HG02840 (cell line): ENCODE measurements around the gene TARS2.

Experiments used
- ATAC-seq: cut with Tn5 transposase; IDR thresholded peaks from one replicate; pipeline ENCODE4 v1.9.1; 2021; ENCODE audit warnings: mild to moderate bottlenecking, moderate library complexity, moderate number of reproducible peaks; ENCODE audit not compliant: unreplicated experiment, low FRiP score

Gene TARS2, protein sequence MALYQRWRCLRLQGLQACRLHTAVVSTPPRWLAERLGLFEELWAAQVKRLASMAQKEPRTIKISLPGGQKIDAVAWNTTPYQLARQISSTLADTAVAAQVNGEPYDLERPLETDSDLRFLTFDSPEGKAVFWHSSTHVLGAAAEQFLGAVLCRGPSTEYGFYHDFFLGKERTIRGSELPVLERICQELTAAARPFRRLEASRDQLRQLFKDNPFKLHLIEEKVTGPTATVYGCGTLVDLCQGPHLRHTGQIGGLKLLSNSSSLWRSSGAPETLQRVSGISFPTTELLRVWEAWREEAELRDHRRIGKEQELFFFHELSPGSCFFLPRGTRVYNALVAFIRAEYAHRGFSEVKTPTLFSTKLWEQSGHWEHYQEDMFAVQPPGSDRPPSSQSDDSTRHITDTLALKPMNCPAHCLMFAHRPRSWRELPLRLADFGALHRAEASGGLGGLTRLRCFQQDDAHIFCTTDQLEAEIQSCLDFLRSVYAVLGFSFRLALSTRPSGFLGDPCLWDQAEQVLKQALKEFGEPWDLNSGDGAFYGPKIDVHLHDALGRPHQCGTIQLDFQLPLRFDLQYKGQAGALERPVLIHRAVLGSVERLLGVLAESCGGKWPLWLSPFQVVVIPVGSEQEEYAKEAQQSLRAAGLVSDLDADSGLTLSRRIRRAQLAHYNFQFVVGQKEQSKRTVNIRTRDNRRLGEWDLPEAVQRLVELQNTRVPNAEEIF

DNA sequence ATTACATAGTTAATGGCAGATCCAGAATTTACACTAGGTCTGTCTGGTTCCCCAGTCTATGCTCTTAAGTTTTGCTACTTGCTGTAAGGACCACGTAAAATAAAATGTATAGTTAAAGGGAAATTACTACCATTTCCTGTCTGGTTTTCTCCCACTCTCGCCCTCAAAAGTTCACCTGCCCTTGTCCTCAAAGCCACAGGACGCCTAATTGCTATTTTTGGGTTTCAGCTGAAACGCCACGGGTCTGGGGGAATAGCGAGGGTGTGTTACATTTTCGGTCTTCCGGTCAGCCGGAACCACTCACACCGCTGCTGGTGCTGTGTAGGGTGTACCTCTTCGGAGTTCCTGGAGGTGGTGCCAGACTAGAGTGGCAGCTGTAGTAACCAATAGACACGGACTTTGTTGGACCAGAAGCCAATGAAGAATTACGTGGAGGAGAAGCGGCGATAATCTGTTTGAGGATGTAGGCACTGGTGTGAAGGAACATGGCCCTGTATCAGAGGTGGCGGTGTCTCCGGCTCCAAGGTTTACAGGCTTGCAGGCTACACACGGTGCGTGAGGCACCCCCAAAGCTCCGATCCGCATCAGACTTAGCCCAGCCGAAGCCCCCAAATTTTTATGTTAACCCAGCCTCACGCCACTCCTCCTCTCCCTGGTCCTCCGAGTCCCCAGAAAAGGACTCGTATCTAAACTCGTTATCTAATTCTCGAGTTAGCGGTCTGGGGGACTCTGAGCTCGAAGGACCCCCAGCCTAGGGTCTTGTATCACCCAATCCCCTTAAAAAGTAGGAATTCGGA lies at the start of gene TARS2:
Gene TARS2 (plus strand): TSS at position 454 of the 797 bp plus-strand sequence. CDS start 32 bp downstream, at position 486.
- peak; percentile 97 for ATAC-seq

DNA sequence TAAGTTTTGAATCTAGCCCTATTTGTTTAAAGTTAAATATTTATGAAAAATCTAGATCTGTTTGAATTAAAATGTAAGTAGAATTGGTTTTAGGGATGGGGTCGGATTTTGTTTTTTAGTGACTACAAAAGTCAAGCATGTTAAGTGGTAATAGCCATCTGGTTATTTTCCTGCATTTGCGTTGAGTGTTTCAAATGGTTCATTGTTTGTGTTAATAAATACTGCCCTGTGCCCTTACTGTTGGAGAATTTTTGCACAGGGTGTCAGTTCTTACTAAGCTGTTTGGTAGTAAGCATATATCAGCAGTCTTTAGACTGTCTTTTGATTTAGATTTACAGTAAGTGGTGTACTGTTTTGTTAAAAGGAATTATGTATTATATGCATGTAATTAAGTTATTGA lies 46.1 kb upstream of the TARS2 start:
- ATAC-seq: no peak

DNA sequence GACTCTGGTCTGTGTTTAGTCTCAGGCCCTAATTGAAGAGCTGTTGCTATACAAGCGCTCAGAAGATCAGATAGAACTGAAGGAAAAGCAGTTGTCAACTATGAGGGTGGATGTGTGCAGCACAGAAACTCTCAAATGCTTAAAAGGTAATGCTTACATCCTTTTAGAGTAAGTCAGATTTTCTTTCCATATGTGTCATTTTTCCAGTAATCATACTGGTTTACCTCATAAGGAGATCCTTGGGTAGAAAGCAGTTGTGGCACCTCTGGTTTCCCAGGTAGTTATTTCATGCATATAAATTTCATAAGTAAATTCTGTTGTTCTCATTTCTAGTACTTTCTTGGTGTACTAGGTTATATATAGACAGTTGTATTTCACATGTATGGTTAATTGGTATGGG lies 43.0 kb upstream of the TARS2 start:
- no peak for ATAC-seq

DNA sequence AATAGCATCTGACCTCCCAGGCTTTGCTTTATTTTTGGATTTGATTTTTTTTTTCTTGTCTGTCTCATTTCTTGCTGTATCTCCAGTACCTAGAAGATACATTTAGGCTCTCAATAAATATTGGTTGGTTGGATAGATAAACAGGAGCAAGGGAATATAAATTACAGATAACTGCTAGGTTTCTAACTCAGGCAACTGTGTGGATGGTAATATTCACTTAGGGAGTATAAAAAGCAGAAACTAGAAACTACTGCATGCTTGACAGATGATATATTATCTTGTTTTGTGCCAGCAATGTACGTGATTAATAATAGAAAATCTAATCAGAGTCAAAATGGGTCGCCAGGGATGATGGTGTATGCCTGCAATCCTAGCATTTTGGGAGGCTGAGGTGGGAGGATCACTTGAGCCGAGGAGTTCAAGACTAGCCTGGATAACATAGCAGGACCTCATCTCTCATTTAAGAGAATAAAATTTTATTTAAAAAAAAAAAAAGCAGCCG lies 31.0 kb upstream of the TARS2 start:
- ATAC-seq: no peak

DNA sequence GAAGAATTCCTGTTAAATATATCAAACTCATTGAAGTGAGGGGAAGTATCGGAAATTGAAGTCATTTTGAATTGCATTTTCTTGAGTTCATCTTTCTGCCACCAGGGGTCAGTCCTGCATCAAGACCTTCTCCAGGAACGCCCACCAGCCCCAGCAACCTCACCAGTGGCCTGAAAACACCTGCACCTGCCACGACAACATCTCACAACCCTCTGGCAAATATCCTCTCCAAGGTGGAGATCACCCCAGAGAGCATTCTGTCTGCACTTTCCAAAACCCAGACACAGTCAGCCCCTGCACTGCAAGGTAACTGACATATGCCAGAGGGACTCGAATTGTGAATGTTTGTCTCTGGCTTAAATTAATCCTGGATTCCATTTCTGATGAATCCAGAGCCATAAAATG lies 22.8 kb upstream of the TARS2 start:
- no peak for ATAC-seq

DNA sequence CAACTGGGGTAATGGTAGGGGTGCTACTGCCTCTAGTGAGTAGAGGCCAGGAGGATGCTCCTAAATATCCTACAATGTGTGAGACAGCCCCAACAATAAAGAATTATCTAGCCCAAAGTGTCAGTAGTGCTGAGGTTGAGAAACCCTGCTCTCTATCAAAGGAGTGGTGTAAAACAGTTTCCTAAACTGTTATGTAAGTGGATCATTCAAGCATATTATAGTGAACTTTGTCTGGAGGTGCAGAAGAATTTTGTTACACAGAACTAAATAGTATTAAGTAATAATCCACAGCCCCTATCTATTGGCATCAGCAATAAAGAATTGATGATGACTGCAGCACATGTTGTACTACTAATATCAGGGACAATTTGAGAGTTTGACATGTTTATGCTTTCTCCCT lies 20.3 kb upstream of the TARS2 start:
- ATAC-seq: no peak

DNA sequence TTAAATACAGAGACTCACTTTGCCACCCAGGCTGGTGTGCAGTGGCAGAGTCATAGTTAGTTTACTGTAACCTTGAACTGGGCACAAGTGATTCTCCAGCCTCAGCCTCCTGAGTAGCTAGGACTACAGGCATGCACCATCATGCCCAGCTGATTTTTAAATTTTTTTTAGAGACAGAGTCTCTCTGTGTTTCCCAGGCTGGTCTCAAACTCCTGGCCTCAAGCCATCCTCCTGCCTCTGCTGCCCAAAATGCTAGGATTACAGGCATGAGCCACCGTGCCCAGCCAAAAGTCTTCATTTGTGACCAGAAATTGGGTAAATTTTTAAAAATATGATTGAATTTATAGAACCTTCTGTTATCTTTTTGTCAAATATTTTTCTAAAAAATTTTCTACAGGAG lies 17.9 kb upstream of the TARS2 start:
- no peak for ATAC-seq

DNA sequence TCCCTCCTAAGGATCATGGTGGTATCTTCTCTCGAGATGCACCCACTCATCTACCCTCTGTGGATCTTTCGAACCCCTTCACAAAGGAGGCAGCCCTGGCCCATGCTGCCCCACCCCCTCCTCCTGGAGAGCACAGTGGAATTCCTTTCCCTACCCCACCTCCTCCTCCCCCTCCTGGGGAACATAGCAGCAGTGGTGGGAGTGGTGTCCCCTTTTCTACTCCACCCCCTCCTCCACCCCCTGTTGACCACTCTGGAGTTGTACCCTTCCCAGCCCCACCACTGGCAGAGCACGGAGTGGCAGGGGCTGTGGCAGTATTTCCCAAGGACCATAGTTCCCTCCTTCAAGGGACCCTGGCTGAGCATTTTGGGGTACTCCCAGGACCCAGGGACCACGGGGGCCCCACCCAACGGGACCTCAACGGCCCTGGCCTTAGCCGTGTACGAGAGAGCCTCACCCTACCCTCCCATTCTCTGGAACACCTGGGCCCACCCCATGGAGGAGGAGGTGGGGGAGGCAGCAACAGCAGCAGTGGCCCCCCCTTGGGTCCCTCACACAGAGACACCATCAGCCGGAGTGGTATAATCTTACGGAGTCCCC lies 14.5 kb upstream of the TARS2 start:
- ATAC-seq: no peak

DNA sequence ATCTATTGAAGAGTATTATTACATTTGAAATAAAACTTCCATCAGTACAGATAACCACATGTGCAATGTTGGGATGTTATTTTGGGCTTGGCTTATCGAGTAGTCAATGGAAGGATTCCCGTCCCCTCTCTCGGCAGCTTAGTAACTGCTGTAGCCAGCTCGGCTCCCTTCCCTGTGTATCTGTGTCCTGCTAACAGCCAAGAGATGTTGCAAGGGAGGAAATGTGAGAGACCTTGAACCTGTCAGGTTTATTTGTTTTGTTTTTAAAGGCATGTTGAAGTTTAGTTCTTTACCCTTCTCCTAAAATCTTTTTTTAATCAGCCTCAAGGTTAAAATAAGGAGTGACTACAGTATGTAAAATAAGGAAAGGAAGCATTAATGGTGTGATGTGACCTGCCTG lies 13.6 kb upstream of the TARS2 start:
- ATAC-seq: no peak

DNA sequence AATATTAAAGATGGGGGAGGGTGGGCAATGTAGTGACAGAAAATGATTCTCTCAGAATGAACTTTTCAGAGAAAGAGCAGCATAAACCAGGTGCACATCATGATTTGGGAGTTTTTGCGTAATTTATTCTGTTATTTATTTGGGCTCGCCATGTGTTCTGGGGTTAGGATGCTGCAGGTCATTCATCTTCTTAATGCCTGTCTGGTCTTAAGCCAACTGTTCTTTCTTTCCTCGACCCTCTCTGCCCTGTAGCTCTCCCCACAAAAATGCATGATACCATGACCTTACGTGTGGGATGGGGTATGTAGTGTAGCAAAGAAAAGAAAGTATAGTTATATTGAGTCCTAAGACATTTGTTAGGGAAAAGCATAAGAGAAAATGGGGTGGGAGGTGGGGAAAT lies 12.3 kb upstream of the TARS2 start:
- ATAC-seq: no peak

DNA sequence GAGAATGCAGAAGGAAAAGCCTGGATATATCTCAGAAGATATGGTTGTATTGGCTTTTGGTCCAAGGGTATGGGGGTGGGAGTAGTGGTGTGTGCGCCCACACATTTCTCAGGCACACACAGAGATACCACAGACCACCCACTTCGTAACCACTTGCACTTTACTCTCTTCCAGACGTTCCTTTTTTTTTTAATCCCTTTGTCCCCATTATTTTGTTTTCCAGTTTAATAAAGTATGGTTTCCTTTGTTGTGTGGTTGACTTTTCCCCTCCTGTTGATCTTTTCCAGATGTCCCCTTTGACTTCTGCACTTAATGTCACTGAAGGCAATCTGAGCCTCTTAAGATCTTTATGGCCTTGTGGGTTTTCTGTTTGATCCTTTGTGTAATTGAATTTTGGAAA lies 10.5 kb upstream of the TARS2 start:
- no peak for ATAC-seq

DNA sequence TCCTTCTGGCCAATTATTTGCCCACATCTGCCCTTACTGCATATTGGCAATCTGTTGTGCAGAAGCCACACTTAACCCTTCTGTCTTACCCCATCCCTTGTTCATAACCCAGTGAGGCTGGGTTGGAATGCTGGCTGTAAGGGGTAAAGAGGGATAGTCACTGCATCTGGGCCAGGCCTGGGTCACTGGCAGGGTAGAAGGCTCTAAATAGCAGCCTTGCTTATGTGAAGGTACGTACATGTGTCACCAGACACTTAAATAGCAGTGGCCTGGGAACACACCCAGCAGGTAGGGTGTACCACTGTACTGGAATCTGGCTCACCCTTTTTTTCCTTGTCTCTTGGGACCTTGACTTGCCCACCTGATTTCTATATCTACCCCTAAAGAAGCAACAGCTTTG lies 9.9 kb upstream of the TARS2 start:
- ATAC-seq: no peak

DNA sequence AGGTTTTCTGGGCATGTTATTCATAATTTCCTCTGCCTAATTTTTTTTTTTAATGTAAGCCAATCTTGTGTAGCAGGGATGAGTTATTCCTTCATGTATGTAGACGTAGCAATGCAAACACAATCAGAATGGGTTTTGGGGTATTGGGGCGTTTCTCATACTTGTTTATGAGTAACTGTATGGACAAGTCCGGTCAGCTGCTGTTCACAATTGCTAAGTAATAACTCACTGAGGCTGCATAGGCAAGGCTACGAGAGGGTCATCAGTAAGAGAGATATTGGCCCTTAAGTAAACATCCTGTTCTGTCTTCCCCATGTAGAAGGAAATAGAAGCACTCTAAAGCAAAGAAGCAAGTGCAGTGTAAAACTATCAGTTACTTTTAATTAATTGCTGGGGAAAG lies 9.5 kb upstream of the TARS2 start:
- no peak for ATAC-seq

DNA sequence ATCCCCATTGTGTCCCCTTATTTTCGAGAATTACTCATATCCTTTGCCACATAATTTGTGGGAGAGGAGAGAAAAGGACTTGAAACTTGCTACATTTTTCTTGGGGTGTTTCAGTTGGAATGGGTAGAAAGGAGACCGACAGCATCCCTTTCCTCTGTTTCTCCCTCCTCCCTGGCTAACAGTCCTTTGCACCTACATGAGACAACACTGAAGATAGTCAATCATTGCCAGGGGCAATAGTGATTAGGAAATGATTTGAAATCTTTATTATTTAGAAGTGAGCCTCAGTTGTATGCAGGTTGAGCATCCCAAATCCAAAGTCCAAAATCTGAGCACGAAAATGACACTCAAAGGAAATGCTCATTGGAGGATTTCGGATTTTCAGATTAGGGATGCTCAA lies 7.8 kb upstream of the TARS2 start:
- no peak for ATAC-seq

DNA sequence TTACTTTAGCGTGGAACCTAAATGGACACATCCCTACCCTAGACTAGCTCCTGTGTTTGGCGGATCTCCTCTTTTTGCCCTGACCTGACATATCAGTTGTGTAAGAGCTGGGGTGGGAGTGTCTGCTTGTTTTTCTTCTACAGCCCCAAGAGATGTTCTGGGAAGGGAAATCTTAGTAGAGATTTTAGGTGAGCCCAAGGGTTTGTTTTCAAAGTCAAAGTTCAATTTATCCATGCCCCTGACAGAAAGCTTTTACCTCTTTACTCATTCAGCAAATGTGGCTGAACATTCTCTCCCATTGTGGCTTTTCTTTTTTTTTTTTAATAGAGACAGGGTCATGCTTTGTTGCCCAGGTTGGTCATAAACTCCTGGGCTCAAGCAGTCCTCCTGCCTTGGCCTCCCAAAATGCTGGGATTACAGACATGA lies 7.3 kb upstream of the TARS2 start:
- ATAC-seq: no peak

DNA sequence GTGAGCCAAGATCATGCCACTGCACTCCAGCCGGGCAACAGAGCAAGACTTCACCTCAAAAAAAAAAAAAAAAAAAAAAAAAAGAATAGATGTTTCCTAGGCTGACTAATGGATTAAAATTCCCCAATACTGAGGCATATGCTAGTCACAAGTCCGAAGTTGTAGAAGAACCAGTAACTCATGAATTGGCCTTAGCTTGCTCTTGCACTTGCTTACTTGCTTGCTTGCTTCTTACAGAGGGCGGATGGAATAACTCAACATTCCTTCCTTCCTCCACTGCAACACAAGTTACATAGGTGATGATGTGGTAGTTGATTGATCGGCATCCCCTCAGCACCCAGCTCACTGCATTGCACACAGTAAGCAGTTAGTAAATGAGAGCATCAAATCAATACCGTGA lies 2.8 kb upstream of the TARS2 start:
- ATAC-seq: no peak

DNA sequence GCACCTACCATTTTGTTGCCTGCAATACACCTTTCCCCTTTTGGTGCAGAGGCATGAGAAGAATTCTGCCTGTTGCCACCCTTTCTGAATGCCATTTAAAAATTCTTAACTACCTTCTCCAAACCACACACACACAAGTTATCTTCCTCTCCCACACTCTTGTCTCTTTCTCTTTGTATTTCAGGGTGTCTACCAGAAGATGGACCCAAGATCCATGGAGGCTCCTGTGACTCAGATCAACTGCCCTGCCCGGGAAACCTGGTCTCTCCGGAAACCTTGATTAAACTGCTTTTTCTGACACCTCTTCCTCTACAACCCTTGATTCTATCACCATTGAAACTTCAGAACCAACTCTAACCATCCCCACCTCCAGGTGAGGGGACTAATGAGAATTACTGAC lies 2.4 kb upstream of the TARS2 start:
- ATAC-seq: no peak

DNA sequence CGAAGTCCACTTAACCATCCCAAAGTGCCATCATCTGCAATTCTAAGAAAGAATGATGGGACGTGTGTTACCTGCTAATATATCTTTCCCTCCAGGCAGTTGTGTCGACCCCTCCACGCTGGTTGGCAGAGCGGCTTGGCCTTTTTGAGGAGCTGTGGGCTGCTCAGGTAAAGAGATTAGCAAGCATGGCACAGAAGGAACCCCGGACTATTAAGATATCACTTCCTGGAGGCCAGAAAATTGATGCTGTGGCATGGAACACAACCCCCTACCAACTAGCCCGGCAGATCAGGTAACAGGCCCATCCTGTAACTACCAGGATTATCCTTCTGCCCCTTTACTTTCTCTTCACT lies 520 bp downstream of the TARS2 start:
- ATAC-seq: no peak

DNA sequence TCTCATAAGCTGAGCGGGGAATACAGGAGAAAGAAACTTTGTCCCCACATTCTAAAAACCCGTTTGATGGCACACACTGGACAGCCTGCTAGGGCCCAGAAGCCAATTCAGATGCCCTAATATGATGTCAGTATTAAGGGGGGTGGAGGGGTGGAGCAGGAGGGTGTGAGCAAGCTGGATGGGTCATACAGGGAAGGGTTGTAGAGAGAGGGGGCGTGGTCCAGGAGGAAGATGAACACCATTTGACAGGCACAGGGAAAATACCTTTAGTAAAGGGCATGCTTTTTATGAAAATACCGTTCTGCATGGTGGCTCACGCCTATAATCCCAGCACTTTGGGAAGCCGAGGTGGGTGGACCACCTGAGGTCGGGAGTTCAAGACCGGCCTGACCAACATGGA lies 6.0 kb downstream of the TARS2 start:
- ATAC-seq: no peak

DNA sequence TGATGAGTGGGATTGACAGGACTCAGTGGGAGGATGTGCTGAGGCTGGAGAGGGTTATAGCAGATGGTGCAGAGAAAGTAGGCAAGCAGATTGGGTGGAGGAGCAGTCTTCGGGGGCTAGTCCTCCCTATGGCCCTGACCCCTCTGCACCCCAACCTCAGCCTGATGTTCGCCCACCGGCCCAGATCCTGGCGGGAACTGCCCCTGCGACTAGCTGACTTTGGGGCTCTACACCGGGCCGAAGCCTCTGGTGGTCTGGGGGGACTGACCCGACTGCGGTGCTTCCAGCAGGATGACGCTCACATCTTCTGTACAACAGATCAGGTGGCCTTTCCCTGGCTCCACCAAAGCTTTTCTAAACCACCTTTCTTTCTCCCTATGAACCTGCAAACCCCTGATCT lies 11.1 kb downstream of the TARS2 start:
- no peak for ATAC-seq

DNA sequence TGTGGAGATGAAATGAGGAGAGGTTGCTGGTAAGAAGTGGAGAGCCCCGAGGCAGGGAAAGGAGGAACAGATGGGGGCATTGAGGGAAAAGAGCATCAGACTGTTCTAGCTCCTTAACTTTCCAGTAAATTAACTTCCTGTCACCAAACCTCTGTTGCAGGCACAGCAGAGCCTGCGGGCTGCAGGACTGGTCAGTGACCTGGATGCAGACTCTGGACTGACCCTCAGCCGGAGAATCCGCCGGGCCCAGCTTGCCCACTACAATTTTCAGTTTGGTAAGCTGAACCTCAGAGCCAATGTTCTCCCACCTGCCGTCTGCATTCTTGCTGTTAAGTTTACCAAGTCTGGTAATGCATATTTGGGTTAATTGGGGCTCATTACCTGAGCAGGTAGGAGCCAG lies 18.2 kb downstream of the TARS2 start:
- no peak for ATAC-seq
